Activated CD8-positive, alpha-beta T cell treated with anti-CD3 and anti-CD28 coated beads, Interleukin-2, amount 10 ng/mL, durations not matched to agents 7 days and 5 days (primary cell): ENCODE results near the gene SPINK7. TPM values are rescaled to one million over a fixed set of nuclear protein-coding genes. Genes with fewer than 3 reads are reported as not detected.
A peak's percentile ranks its signal among the peaks of the same experiment; 100 is the strongest.
"Not testable (repeated sequence)": the region's sequence is repeated elsewhere in the genome, so short reads cannot be mapped to it uniquely, and the experiment has no call there.

ENCODE experiments used
- ATAC-seq: fragments of 150-1000 bp; cut with Tn5 transposase; one replicate; pipeline ENCODE4 v1.10.0; 2021; ENCODE audit warnings: moderate library complexity
- CTCF ChIA-PET: fragments of 350-600 bp; sonication (Branson Sonifier 250); formaldehyde crosslinking; loops from one replicate; lab custom pipeline; 2021; ENCODE audit warnings: antibody characterized with exemption; lab: Charles Lee
- POLR2A ChIA-PET: fragments of 350-600 bp; sonication (Branson Sonifier 250); formaldehyde crosslinking; loops from one replicate; lab custom pipeline; 2021; ENCODE audit warnings: antibody characterized with exemption; lab: Charles Lee
- DNase-seq: peaks from one replicate; pipeline ENCODE4 v3.0.0-alpha.2; 2020
- H3K27ac Mint-ChIP-seq: one replicate; pipeline ENCODE4 v1.8.0; 2021; ENCODE audit warnings: mild to moderate bottlenecking, mixed read lengths
- H3K27me3 Mint-ChIP-seq: one replicate; pipeline ENCODE4 v1.8.0; 2021; ENCODE audit warnings: low read depth, mixed read lengths
- H3K36me3 Mint-ChIP-seq: one replicate; pipeline ENCODE4 v1.8.0; 2021; ENCODE audit warnings: low read depth, mixed read lengths
- H3K4me1 Mint-ChIP-seq: one replicate; pipeline ENCODE4 v1.8.0; 2021; ENCODE audit warnings: low read depth, mixed read lengths
- H3K4me3 Mint-ChIP-seq: one replicate; pipeline ENCODE4 v1.8.0; 2021; ENCODE audit warnings: mild to moderate bottlenecking, mixed read lengths
- H3K9me3 Mint-ChIP-seq: one replicate; pipeline ENCODE4 v1.8.0; 2022; ENCODE audit warnings: mixed read lengths; ENCODE audit not compliant: insufficient read depth
- total RNA-seq, 2 experiments: library from RNA; stranded (reverse); gene quantifications; one replicate each; pipeline ENCODE4 v1.2.3, GENCODE V29; 2021

SPINK7 gene
- total RNA-seq, 2 experiments from 2014 or later = not detected

- CTCF ChIA-PET = interaction anchor here (0.8 to 1.2 kb wide), 2 partner anchors 61 to 66 kb away, joined by 3 read pairs; no protein-coding TSS in a partner anchor
These were observed 2.0 kb downstream of the SPINK7 start for GRCh38 chr5:148314187-148314586.

GRCh38 chr5:148314731-148315130 lies 2.5 kb downstream of the SPINK7 start:
- CTCF ChIA-PET = interaction anchor here (0.8 to 1.2 kb wide), 2 partner anchors 61 to 65 kb away, joined by 3 read pairs; no protein-coding TSS in a partner anchor
- H3K27me3 Mint-ChIP-seq = no peaks in the 10 kb centered on the region
- no peaks in the 10 kb centered on the region for H3K9me3 Mint-ChIP-seq
- ATAC-seq (no peak), DNase-seq (no peak)
- no peak overlapping the region for H3K27ac Mint-ChIP-seq
- POLR2A ChIA-PET = no interaction called here
- no peak overlapping the region for H3K4me3 Mint-ChIP-seq
- no peaks in the 10 kb centered on the region for H3K36me3 Mint-ChIP-seq
- H3K4me1 Mint-ChIP-seq = peaks cover 2% of the 10 kb centered on the region

More at GRCh38 chr5:148314187-148314586, 2.0 kb downstream of the SPINK7 start:
- no peak overlapping the region for H3K4me3 Mint-ChIP-seq
- no peaks in the 10 kb centered on the region for H3K27me3 Mint-ChIP-seq
- no peak overlapping the region for H3K27ac Mint-ChIP-seq
- no peaks in the 10 kb centered on the region for H3K36me3 Mint-ChIP-seq
- H3K4me1 Mint-ChIP-seq = no peaks in the 10 kb centered on the region
- no peak for ATAC-seq
- POLR2A ChIA-PET = no interaction called here
- DNase-seq = no peak
- no peaks in the 10 kb centered on the region for H3K9me3 Mint-ChIP-seq

GRCh38 chr5:148320011-148320963 lies 8.1 kb downstream of the SPINK7 start:
- H3K36me3 Mint-ChIP-seq, H3K9me3 Mint-ChIP-seq, POLR2A ChIA-PET, CTCF ChIA-PET, DNase-seq, H3K27me3 Mint-ChIP-seq, H3K27ac Mint-ChIP-seq, ATAC-seq, H3K4me1 Mint-ChIP-seq: not testable (repeated sequence)
- H3K4me3 Mint-ChIP-seq = peak overlapping the region; percentile 67

- H3K4me1 Mint-ChIP-seq = no peaks in the 10 kb centered on the region
- H3K9me3 Mint-ChIP-seq = no peaks in the 10 kb centered on the region
- DNase-seq (no peak), ATAC-seq (no peak)
- H3K27me3 Mint-ChIP-seq = no peaks in the 10 kb centered on the region
- no peak overlapping the region for H3K4me3 Mint-ChIP-seq
- ChIA-PET POLR2A (no interaction called here), CTCF (no interaction called here)
- no peak overlapping the region for H3K27ac Mint-ChIP-seq
- H3K36me3 Mint-ChIP-seq = no peaks in the 10 kb centered on the region
These were observed 21.1 kb downstream of the SPINK7 start for GRCh38 chr5:148333262-148333849.

GRCh38 chr5:148335259-148335658 lies 23.0 kb downstream of the SPINK7 start, which contains the start of gene SPINK9:
Gene SPINK9, plus strand, starts transcription at chr5:148335559. Its CDS starts 55 bp downstream, at chr5:148335614.
- H3K9me3 Mint-ChIP-seq = no peaks in the 10 kb centered on the region
- H3K27me3 Mint-ChIP-seq = no peaks in the 10 kb centered on the region
- DNase-seq (no peak), ATAC-seq (no peak)
- H3K27ac Mint-ChIP-seq = no peak within 1 kb of the TSS
- no peaks in the 10 kb centered on the region for H3K36me3 Mint-ChIP-seq
- no peak within 1 kb of the TSS for H3K4me3 Mint-ChIP-seq
- CTCF ChIA-PET = interaction anchor here (0.8 kb wide), 1 partner anchor 39 kb away, joined by 5 read pairs; no protein-coding TSS in a partner anchor
- no peaks in the 10 kb centered on the region for H3K4me1 Mint-ChIP-seq
- POLR2A ChIA-PET = no interaction called here

GRCh38 chr5:148336704-148337435 lies 24.6 kb downstream of the SPINK7 start:
- no peak for ATAC-seq
- ChIA-PET POLR2A (no interaction called here), CTCF (no interaction called here)
- H3K36me3 Mint-ChIP-seq = no peaks in the 10 kb centered on the region
- H3K27me3 Mint-ChIP-seq = no peaks in the 10 kb centered on the region
- no peaks in the 10 kb centered on the region for H3K4me1 Mint-ChIP-seq
- H3K27ac Mint-ChIP-seq = no peak overlapping the region
- no peak for DNase-seq
- no peaks in the 10 kb centered on the region for H3K9me3 Mint-ChIP-seq
- no peak overlapping the region for H3K4me3 Mint-ChIP-seq

- CTCF ChIA-PET = no interaction called here
These were observed 30.3 kb downstream of the SPINK7 start for GRCh38 chr5:148342371-148343045.

GRCh38 chr5:148343046-148343407 lies 30.8 kb downstream of the SPINK7 start:
- no peak overlapping the region for H3K4me3 Mint-ChIP-seq
- H3K27ac Mint-ChIP-seq = no peak overlapping the region
- no peaks in the 10 kb centered on the region for H3K9me3 Mint-ChIP-seq
- H3K36me3 Mint-ChIP-seq = no peaks in the 10 kb centered on the region
- H3K4me1 Mint-ChIP-seq = no peaks in the 10 kb centered on the region
- H3K27me3 Mint-ChIP-seq = no peaks in the 10 kb centered on the region
- CTCF ChIA-PET = no interaction called here
- POLR2A ChIA-PET = no interaction called here
- no peak for DNase-seq
- no peak for ATAC-seq

More at GRCh38 chr5:148342371-148343045, 30.3 kb downstream of the SPINK7 start:
- no peaks in the 10 kb centered on the region for H3K4me1 Mint-ChIP-seq
- H3K36me3 Mint-ChIP-seq = no peaks in the 10 kb centered on the region
- POLR2A ChIA-PET = no interaction called here
- H3K4me3 Mint-ChIP-seq = no peak overlapping the region
- no peak overlapping the region for H3K27ac Mint-ChIP-seq
- ATAC-seq = no peak
- H3K27me3 Mint-ChIP-seq = no peaks in the 10 kb centered on the region
- DNase-seq = no peak
- H3K9me3 Mint-ChIP-seq = no peaks in the 10 kb centered on the region

GRCh38 chr5:148343603-148344487 lies 31.6 kb downstream of the SPINK7 start:
- no peaks in the 10 kb centered on the region for H3K36me3 Mint-ChIP-seq
- ChIA-PET POLR2A (no interaction called here), CTCF (no interaction called here)
- H3K9me3 Mint-ChIP-seq = no peaks in the 10 kb centered on the region
- H3K27me3 Mint-ChIP-seq = no peaks in the 10 kb centered on the region
- ATAC-seq = no peak
- H3K4me3 Mint-ChIP-seq = no peak overlapping the region
- no peak for DNase-seq
- H3K27ac Mint-ChIP-seq = no peak overlapping the region
- H3K4me1 Mint-ChIP-seq = no peaks in the 10 kb centered on the region

- H3K4me3 Mint-ChIP-seq = no peak overlapping the region
These were observed 35.5 kb downstream of the SPINK7 start for GRCh38 chr5:148347706-148348105.

More at GRCh38 chr5:148347706-148348105, 35.5 kb downstream of the SPINK7 start:
- Mint-ChIP-seq H3K4me1 (no peaks in the 10 kb centered on the region), H3K9me3 (no peaks in the 10 kb centered on the region), H3K36me3 (no peaks in the 10 kb centered on the region), H3K27ac (no peak overlapping the region), H3K27me3 (no peaks in the 10 kb centered on the region)
- no peak for ATAC-seq
- ChIA-PET CTCF (no interaction called here), POLR2A (no interaction called here)
- DNase-seq = no peak
